ENCODE data around the gene DNAI1.

DNA sequence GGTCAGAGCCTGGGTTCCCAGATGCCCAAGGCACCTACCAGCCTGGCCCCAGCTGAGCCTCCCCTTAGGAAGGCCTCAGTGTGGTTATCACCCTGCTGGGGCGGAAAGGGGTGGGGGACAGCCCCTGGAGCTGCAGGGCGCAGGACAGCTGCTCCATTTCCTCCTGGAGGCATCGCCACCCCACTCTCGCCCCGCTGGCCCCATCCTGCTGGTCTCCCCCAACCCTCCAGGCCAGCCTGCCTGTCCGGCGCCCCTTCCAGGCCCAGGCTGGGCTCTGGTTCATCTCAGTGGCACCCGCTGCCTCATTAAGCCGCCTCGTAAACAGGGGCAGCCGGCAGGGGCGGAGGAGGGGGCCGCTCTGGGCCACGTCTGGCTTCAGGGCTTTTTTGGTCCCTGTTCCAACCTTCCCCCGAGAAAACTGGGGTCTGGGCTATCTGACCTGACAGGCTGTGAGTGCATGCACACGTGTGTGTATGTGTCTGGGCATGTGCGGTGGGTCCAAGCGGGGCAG lies 95.0 kb downstream of the DNAI1 start:
- TF ChIP-seq CTCF (conservative IDR thresholded peaks at IDR 0.05; ENCODE audit: low read depth, low read length), result no peak
- no peak for TF ChIP-seq RAD21 (IDR thresholded peaks at IDR 0.05; ENCODE audit: low read length)
- TF ChIP-seq, protein P1, sequence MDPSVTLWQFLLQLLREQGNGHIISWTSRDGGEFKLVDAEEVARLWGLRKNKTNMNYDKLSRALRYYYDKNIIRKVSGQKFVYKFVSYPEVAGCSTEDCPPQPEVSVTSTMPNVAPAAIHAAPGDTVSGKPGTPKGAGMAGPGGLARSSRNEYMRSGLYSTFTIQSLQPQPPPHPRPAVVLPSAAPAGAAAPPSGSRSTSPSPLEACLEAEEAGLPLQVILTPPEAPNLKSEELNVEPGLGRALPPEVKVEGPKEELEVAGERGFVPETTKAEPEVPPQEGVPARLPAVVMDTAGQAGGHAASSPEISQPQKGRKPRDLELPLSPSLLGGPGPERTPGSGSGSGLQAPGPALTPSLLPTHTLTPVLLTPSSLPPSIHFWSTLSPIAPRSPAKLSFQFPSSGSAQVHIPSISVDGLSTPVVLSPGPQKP (IDR thresholded peaks at IDR 0.05; ENCODE audit: borderline replicate concordance, low read depth, low read length), result no peak
- no peak for TF ChIP-seq POLR2A (IDR thresholded peaks at IDR 0.05; ENCODE audit: low read depth, low read length)
- no peak for TF ChIP-seq MXI1 (IDR thresholded peaks at IDR 0.05; ENCODE audit: borderline replicate concordance, low read depth, low read length)
- no peak for TF ChIP-seq CEBPB (IDR thresholded peaks at IDR 0.05; ENCODE audit: low read depth, low read length)
- no peak for TF ChIP-seq RFX5 (IDR thresholded peaks at IDR 0.05; ENCODE audit: low read depth, low read length)
- no peak for TF ChIP-seq FOS (IDR thresholded peaks at IDR 0.05; ENCODE audit: low read depth, low read length)
- TF ChIP-seq CHD1 (IDR thresholded peaks at IDR 0.05; ENCODE audit: low read depth, low read length), result no peak
- no peak for TF ChIP-seq USF2 (IDR thresholded peaks at IDR 0.05; ENCODE audit: low read depth, low read length)
- TF ChIP-seq MAFK (IDR thresholded peaks at IDR 0.05; ENCODE audit: low read depth, low read length), result no peak
- TF ChIP-seq MAZ (IDR thresholded peaks at IDR 0.05; ENCODE audit: borderline replicate concordance, low read depth, low read length), result no peak
- TF ChIP-seq SMC3 (IDR thresholded peaks at IDR 0.05; ENCODE audit: low read depth, low read length), result no peak

Measured in IMR-90 (cell line).